GM18519 (cell line): ENCODE data around the gene PPP6R2.
"Not testable (repeated sequence)": the region's sequence is repeated elsewhere in the genome, so short reads cannot be mapped to it uniquely, and the experiment has no call there.

ENCODE experiments used
- ATAC-seq: cut with Tn5 transposase; IDR thresholded peaks from one replicate; pipeline ENCODE4 v1.9.1; 2021; ENCODE audit warnings: mild to moderate bottlenecking, moderate library complexity; ENCODE audit not compliant: unreplicated experiment, low FRiP score

The PPP6R2 gene

GRCh38 chr22:50376085-50376651, 33.0 kb downstream of the PPP6R2 start:
- ATAC-seq, result no peak

GRCh38 chr22:50381021-50381555, 38.0 kb downstream of the PPP6R2 start:
- not testable (repeated sequence) for ATAC-seq

GRCh38 chr22:50396751-50397370, 53.7 kb downstream of the PPP6R2 start:
- ATAC-seq, result no peak

GRCh38 chr22:50397371-50398060, 54.4 kb downstream of the PPP6R2 start:
- ATAC-seq, result not testable (repeated sequence)

GRCh38 chr22:50398831-50399648, 55.9 kb downstream of the PPP6R2 start:
- no peak for ATAC-seq

- ATAC-seq, result no peak
These were observed 56.7 kb downstream of the PPP6R2 start for GRCh38 chr22:50399751-50400331.

- ATAC-seq, result no peak
These were observed 57.3 kb downstream of the PPP6R2 start for GRCh38 chr22:50400406-50400805.

- no peak for ATAC-seq
These were observed 57.8 kb downstream of the PPP6R2 start for GRCh38 chr22:50400931-50401330.

GRCh38 chr22:50401907-50402306, 58.8 kb downstream of the PPP6R2 start:
- no peak for ATAC-seq

GRCh38 chr22:50403701-50404101, 60.6 kb downstream of the PPP6R2 start:
- no peak for ATAC-seq

GRCh38 chr22:50406416-50407170, 63.5 kb downstream of the PPP6R2 start:
- no peak for ATAC-seq

- ATAC-seq, result no peak
These were observed 65.2 kb downstream of the PPP6R2 start for GRCh38 chr22:50408311-50408710.

GRCh38 chr22:50408954-50409353, 65.8 kb downstream of the PPP6R2 start:
- ATAC-seq, result not testable (repeated sequence)

- no peak for ATAC-seq
These were observed 71.5 kb downstream of the PPP6R2 start for GRCh38 chr22:50414476-50415248.

GRCh38 chr22:50415426-50415825, 72.3 kb downstream of the PPP6R2 start:
- ATAC-seq, result no peak

- no peak for ATAC-seq
These were observed 73.9 kb downstream of the PPP6R2 start for GRCh38 chr22:50416996-50417395.

GRCh38 chr22:50417411-50418210, 74.5 kb downstream of the PPP6R2 start:
- ATAC-seq, result no peak

- ATAC-seq, result no peak
These were observed 75.5 kb downstream of the PPP6R2 start for GRCh38 chr22:50418624-50419023.
